ENCODE measurements around the gene SUPT7L.
"Not testable (repeated sequence)": the region's sequence is repeated elsewhere in the genome, so short reads cannot be mapped to it uniquely, and the experiment has no call there.

SUPT7L gene

GRCh38 chr2:27685006-27685405 is 21.6 kb upstream of the SUPT7L start:
- ATAC-seq: not testable (repeated sequence)

- peak; percentile 78 to 80 for ATAC-seq
Measured at GRCh38 chr2:27683390-27684071, 20.1 kb upstream of the SUPT7L start.

- ATAC-seq: peak; percentile 64 to 73
Measured at GRCh38 chr2:27682334-27682771, 18.9 kb upstream of the SUPT7L start.

GRCh38 chr2:27681841-27682240 is 18.4 kb upstream of the SUPT7L start:
- peak; percentile 66 to 70 for ATAC-seq

- no peak for ATAC-seq
Measured at GRCh38 chr2:27680571-27680970, 17.2 kb upstream of the SUPT7L start.

GRCh38 chr2:27672723-27673486 is 9.5 kb upstream of the SUPT7L start:
- ATAC-seq: no peak

GRCh38 chr2:27671235-27671634 is 7.8 kb upstream of the SUPT7L start:
- ATAC-seq: peak; percentile 60 to 76

- ATAC-seq: no peak
Measured at GRCh38 chr2:27667446-27667845, 4.0 kb upstream of the SUPT7L start.

GRCh38 chr2:27664622-27665363 is 1.4 kb upstream of the SUPT7L start:
- ATAC-seq: no peak

GRCh38 chr2:27664154-27664574 is 750 bp upstream of the SUPT7L start:
- no peak for ATAC-seq

GRCh38 chr2:27661371-27661770 is 2.0 kb downstream of the SUPT7L start:
- no peak for ATAC-seq

- ATAC-seq: no peak
Measured at GRCh38 chr2:27655155-27655951, 8.1 kb downstream of the SUPT7L start.

- no peak for ATAC-seq
Measured at GRCh38 chr2:27653397-27653796, 10.0 kb downstream of the SUPT7L start.

- peak; percentile 84 to 86 for ATAC-seq
Measured at GRCh38 chr2:27652790-27653189, 10.6 kb downstream of the SUPT7L start.

GRCh38 chr2:27652341-27652740 is 11.1 kb downstream of the SUPT7L start:
- ATAC-seq: peak; percentile 34 to 64

GRCh38 chr2:27651056-27651455 is 12.4 kb downstream of the SUPT7L start:
- no peak for ATAC-seq

GRCh38 chr2:27647737-27648136 is 15.7 kb downstream of the SUPT7L start:
- no peak for ATAC-seq

GRCh38 chr2:27647289-27647688 is 16.1 kb downstream of the SUPT7L start:
- no peak for ATAC-seq

GRCh38 chr2:27645197-27645596 is 18.2 kb downstream of the SUPT7L start:
- ATAC-seq: no peak

- no peak for ATAC-seq
Measured at GRCh38 chr2:27640722-27641245, 22.6 kb downstream of the SUPT7L start.

- no peak for ATAC-seq
Measured at GRCh38 chr2:27638709-27639108, 24.7 kb downstream of the SUPT7L start.

GRCh38 chr2:27638037-27638637 is 25.3 kb downstream of the SUPT7L start:
- ATAC-seq: peak; percentile 91 to 94

Data from activated CD4-positive, CD25-positive, alpha-beta regulatory T cell treated with anti-CD3 and anti-CD28 coated beads, Interleukin-2, amount 50 U/mL, for 24 hours (primary cell).